HG02981 (cell line): Measurements from ENCODE around the gene RUVBL2.
"Not testable (repeated sequence)": the region's sequence is repeated elsewhere in the genome, so short reads cannot be mapped to it uniquely, and the experiment has no call there.

Experiments
- ATAC-seq: cut with Tn5 transposase; IDR thresholded peaks from one replicate; pipeline ENCODE4 v1.9.1; 2021; ENCODE audit warnings: mild to moderate bottlenecking, moderate library complexity; ENCODE audit not compliant: unreplicated experiment

The RUVBL2 gene

DNA sequence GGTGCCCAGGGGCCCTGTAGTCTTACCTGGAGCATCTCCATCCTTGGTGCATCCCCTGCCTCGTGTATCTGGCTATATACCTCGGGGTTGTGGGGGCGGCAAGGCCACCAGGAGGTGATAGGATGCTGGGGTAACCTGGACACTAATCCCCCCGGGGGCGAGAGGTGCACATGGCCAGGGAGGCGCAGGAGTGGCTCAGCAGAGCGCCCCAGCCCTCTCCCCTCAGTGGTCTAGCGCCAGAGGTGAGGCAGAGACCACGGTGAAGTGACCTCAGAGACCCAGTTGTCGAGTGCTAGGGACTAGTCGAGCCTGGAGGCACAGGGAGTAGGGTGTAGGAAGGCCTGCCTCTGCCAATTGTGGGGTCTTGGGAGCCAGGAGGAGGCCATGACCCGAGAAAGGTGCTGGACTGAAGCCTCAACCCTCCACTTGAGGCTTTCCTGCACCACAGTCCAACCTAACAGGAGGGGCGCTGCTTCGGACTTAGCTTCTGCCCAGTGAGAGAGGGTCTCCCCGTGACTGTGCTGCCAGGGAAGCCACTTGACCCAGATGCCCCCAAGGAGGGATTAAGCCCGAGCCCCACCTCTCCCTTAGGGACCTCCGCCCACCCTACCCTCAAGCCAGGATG lies 23.5 kb downstream of the RUVBL2 start, which contains the start of gene LHB:
Gene LHB, minus strand, starts transcription at position 51 of the 625 bp plus-strand sequence. Its CDS starts 10 bp downstream, at position 41.
- no peak for ATAC-seq

DNA sequence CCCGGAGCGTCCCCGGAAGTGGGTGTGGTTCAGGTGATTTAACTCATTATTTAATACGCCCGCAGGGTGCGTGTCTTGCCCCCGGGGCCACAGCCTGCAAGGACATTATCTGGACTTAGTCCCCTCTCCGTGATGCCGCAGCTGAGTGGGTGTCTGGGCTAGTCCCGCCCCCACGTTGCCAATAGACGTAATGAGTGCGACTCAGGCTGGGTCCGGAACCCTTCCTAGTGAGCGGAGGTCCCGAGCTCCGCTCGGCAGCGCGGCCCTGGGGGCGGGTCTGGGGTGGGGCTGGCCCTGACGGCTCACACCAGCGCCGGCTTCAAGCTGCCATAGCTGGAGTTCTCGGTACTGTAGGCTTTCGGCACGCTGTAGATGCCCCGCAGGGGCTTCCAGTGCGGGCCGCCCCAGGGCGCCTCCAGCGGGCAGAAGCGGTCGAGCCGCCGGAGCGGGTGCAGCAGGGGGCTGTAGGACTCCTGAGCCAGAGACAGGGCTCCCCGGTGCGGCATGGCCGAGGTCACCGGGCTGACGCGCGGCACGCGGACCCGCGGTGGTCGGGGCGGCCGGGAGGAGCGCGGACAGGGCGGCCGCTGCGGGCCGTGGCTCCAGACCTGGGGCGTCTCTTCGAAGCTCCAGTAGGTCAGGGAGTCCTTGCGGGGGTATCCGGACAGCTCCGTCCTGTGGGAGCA lies 24.1 kb downstream of the RUVBL2 start:
- ATAC-seq, result no peak

DNA sequence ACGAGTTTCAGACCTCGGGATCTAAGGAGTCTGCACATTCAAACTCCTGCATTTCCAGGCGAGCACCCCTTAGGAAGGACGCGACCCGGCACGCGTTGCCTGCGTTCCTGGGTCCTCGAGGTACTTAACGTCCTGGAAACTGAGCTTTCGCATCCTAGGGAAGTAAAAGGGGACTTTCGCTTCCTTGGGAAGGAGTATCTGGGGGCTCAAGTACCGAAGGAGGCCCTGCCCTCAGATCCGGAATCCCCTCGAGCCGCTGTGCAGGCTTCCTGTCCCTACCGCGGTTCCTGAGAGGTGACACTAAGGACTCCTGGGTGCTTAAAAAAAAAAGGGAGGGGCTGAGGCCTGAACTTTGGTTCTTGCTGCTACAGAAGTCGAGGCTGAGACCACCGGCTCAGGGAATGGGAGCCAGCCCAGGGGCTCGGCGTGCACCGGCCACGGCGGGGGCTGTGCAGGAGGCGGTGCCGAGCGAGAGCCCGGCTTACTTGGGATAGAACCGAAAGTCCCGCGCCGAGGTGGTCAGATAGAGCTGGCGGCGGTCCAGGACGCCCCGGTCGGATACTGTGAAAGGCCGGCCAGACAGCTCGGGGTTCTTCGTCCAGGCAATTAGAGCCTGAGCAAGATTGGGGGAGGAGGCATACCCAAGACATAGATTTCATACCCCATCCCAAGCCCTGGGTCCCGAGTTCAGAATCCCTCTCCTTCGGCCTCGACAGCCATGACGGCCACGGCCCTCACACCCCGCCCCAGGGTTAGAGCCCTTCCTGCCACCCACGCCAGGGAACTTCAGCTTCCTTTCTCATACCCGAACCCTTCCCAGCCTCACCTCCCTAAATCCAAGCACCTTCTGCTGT lies 24.9 kb downstream of the RUVBL2 start:
- ATAC-seq, result not testable (repeated sequence)

GRCh38 chr19:49019242-49019932 lies 25.7 kb downstream of the RUVBL2 start:
- ATAC-seq, result no peak

DNA sequence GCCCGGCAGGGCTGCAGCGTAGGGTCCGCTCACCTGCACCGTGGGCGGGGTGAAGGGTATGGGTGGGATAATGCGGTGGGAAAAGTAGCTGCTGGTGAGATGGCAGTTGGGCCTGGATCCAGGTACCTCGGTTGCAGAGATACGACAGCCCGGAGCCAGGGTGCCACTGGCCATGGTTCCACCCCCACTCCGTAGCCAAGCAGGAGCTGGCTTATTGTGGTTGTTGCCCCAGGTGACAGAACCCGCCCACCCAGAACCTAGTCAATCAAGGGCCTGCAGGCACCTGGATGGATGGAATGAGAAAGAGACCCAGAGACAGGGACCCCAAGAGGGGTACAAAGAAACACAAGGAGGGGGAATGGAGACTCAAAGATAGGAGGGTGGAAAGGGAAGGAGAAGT lies 26.7 kb downstream of the RUVBL2 start:
- ATAC-seq, result no peak

DNA sequence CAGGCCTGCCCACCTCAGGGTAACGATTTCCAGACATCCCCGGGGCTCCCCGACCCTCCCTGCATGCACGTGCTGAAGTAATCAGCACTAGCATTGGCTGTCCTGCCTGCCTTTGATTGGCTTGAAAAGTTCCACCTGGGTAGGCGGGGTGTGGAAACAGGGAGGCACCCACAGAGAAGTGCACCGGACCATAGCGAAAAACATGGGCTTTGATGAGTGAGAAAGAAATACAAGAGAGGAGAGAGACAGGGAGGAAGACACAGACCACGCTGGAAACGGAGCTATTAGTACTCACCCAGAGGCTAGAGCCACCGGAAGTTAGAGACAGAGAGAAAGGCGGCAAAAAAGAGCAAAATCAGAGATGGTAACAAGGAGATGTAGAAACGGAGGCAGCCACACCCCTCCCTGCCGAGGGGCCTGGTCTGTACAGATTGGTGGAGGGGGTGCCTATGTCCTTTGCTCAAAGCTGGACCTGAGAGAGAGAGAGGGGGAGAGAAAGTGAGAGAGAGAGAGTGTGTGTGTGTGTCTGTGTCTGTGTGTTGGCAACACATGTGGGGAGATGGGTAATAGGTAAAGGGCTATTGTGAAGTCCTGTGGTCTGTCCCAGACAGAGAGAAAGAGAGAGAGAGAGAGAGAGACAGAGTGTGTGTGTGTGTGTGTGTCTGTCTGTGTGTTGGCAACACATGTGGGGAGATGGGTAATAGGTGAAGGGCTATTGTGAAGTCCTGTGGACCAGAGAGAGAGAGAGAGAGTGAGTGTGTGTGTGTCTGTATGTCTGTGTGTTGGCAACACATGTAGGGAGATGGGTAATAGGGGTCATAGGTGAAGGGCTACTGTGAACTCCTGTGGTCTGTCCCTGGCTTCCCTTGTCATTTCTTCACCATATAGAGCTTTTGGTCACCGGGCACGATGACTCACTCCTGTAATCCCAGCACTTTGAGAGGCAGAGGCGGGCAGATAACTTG lies 27.5 kb downstream of the RUVBL2 start:
- ATAC-seq, result no peak

GRCh38 chr19:49022116-49022515 lies 28.4 kb downstream of the RUVBL2 start:
- no peak for ATAC-seq

DNA sequence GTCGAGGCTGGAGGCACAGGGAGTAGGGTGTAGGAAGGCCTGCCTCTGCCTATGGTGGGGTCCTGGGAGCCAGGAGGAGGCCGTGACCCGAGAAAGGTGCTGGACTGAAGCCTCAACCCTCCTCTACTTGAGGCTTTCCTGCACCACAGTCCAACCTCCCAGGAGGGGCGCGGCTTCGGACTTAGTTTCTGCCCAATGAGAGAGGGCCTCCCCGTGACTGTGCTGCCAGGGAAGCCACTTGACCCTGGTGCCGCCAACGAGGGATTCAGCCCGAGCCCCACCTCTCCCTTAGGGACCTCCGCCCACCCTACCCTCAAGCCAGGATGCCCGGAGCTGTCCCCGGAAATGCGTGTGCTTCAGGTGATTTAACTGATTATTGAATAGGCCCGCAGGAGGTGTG lies 30.5 kb downstream of the RUVBL2 start, which contains the start of gene CGB3:
Gene CGB3, minus strand, starts transcription at position 101 of the 400 bp plus-strand sequence. CDS start 362 bp downstream, outside the sequence.
- not testable (repeated sequence) for ATAC-seq

DNA sequence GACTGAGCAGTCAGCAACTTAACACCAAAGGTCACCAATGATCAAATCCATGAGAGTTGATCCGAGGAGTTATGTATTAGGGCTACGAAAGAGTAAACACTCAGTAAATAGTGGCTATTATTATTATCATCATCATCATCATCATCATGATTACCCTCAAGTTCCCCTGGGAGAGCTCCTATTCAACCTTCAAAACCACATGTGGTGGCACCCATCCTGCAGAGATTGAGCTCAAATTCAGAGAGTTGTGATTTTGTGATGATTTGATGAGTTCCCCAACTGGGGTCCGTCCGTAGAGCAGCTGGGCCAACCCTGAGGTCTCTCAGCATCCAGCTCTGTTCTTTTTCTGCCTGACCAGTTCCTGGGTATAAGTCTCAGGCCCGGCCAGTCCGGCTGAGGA lies 31.4 kb downstream of the RUVBL2 start:
- not testable (repeated sequence) for ATAC-seq

GRCh38 chr19:49025599-49025998 lies 31.9 kb downstream of the RUVBL2 start:
- not testable (repeated sequence) for ATAC-seq

DNA sequence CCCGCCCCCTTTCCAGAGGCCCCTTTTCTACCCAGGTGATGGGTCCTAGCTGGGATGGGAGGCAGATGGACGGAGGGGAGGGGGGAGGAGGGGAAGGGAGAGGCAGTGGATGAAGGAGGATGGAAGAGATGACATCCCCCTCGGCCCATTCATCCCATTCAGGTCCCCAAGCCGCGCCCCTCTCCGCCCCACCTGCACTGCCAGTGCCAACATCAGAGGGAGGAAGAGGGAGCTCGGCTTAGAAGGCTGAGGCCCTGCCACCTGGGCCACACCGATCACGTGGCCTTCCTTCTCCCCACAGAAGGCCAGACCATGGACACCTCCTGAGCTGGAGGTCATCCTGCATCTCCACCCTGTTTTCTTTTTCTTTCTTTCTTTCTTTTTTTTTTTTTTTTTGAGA lies 35.0 kb downstream of the RUVBL2 start:
- not testable (repeated sequence) for ATAC-seq

DNA sequence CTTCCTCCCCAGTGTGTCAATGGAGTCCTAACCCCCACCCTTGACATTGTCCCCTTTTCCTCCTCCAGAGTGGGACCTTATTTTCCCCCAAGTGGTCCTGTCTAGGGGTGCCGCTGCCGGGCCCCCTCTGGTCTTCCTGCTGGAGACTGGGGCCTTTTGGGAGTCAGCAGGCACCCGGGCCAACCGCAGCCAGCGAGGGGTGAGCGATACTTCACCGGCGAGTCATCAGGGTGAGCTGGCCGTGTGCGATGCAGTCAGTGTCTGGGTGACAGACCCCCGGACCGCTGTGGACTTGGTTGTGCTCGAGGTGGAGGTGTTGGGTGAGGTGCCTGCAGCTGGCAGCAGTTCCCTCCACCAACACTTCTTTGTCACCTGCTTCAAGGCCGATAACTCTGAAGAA lies 36.1 kb downstream of the RUVBL2 start:
- ATAC-seq, result not testable (repeated sequence)

- ATAC-seq, result not testable (repeated sequence)
Measured at GRCh38 chr19:49030323-49030722, 36.6 kb downstream of the RUVBL2 start.

GRCh38 chr19:49031642-49032301 lies 38.1 kb downstream of the RUVBL2 start, which contains the start of gene CGB2:
CGB2 (plus strand) TSS chr19:49031890; CDS start chr19:49032096, 206 bp downstream.
- not testable (repeated sequence) for ATAC-seq

- not testable (repeated sequence) for ATAC-seq
Measured at GRCh38 chr19:49036815-49037214, 43.1 kb downstream of the RUVBL2 start, which contains the start of gene CGB1. CGB1 (minus strand) TSS chr19:49036895; CDS start chr19:49036711, 184 bp downstream.

DNA sequence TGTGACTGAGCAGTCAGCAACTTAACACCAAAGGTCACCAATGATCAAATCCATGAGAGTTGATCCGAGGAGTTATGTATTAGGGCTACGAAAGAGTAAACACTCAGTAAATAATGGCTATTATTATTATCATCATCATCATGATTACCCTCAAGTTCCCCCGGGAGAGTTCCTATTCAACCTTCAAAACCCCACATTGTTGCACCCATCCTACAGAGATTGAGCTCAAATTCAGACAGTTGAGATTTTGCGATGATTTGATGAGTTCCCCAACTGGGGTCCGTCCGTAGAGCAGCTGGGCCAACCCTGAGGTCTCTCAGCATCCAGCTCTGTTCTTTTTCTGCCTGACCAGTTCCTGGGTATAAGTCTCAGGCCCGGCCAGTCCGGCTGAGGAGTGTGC lies 44.4 kb downstream of the RUVBL2 start:
- not testable (repeated sequence) for ATAC-seq

DNA sequence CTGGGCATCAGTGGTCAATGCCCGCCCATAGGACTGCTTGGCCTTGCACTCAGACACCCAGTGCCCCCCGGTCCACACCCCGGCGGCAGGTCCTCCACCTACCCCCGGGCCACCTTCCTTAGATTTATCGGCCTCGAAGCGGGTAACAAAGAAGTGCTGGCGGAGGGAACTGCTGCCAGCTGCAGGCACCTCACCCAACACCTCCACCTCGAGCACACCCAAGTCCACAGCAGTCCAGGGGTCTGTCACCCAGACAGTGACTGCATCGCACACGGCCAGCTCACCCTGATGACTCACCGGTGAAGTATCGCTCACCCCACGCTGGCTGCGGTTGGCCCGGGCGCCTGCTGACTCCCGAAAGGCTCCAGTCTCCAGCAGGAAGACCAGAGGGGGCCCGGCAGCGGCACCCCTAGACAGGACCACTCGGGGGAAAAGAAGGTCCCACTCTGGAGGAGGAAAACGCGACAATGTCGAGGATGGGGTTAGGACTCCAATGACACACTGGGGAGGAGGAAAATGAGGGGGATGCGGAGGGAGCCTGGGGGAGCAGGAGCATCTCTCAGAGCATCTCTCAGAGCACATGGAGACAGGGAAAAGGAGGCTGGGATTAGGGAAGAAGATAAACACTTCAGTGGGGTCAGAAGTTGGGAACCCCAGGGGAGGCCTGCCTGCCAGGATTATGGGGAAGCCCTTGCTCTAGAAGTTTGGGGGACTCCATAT lies 45.0 kb downstream of the RUVBL2 start:
- ATAC-seq, result not testable (repeated sequence)

- ATAC-seq, result not testable (repeated sequence)
Measured at GRCh38 chr19:49039736-49040135, 46.0 kb downstream of the RUVBL2 start.
